Central memory CD4-positive, alpha-beta T cell (primary cell): Measurements from ENCODE around the gene PCSK5.

ENCODE experiments used
- DNase-seq: peaks from one replicate; pipeline ENCODE4 v3.0.0; 2022

The PCSK5 gene

DNA sequence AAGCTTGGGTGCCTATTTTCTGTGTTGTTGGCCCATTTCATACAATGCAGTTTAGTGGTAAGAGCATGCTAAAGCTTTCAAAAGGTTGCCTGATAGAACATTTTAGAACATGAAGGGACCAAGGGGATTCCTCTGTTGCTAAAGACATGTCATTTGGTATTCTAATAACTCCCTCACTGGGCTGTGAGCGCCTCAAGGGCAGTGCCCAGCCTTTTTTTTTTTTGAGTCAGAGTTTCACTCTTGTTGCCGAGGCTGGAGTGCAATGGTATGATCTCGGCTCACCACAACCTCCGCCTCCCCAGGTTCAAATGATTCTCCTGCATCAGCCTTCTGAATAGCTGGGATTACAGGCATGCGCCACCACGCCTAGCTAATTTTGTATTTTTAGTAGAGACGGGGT is 77.1 kb downstream of the PCSK5 start:
- no peak for DNase-seq

DNA sequence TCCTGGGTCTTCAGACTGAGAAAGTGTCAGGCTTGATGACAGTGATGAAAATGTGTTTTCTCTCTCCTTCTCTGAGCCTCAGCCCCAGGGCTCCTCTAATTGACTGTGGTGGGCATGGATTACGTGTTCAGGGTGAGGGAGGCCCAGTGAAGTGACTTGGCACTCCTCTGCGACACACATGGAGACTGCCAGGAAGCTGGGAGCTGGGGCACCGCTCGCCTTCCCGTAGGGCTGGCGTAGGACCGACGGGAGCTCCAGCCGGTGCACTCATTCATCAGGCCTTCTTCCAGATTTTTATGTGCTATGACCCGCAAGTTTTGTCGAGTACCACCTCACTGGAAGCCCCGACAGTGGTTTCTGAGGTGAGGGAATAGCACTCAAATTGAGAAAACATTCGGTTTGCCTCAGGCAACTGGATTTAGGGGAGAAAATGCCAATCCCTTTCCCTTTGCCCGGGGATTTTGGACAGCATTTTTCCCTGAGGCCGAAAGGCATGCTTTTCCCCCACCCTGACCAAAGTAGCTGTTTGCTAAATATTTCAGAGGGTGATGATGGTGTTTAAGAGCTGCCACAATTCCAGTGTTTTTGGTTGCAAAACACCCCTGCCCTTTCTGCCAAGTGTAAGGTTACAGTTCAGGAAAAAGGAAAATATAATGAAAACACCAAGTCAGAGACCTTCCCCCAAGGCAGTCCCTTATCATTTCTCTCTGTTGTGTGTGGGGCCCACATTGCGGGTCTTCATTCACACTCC is 83.7 kb downstream of the PCSK5 start:
- DNase-seq, result no peak

GRCh38 chr9:75975071-75975470 is 84.6 kb downstream of the PCSK5 start:
- no peak for DNase-seq

DNA sequence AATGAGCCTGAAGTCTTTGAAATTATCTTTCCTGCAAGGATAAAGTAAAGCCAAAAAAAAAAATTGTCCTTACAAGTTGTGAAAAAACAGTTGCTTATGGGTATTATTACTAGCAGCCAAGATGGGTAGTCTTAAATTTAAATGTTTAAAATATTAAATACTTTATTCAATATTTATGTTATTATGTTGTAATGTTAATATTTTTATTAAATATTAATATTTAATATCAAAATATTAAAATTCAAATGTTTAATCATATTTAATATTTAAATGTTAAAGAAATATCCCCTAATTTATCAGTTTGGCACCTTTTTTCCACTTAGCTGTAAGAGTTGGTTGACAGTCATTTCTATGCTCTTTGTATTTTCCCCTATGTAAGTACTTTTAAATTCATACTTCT is 86.1 kb downstream of the PCSK5 start:
- no peak for DNase-seq

DNA sequence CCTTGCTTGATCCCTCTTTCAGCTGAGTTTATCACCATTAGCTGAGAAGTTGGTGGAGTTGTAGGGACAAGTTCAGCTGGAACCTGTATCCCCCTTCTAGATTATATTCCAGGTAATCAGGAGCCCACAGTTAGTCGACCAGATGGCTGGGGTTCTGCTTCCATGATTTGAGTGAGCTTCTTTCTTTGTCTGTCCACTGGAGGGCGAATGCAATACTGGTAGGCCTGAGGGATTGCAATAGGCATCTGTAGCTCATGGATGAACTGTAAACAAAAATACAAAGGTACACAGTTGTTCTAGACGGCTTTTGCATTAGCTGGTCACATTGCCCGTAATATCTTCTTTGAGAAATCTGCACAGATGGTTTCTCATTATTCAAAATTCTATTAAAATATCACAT is 88.9 kb downstream of the PCSK5 start:
- DNase-seq, result no peak

DNA sequence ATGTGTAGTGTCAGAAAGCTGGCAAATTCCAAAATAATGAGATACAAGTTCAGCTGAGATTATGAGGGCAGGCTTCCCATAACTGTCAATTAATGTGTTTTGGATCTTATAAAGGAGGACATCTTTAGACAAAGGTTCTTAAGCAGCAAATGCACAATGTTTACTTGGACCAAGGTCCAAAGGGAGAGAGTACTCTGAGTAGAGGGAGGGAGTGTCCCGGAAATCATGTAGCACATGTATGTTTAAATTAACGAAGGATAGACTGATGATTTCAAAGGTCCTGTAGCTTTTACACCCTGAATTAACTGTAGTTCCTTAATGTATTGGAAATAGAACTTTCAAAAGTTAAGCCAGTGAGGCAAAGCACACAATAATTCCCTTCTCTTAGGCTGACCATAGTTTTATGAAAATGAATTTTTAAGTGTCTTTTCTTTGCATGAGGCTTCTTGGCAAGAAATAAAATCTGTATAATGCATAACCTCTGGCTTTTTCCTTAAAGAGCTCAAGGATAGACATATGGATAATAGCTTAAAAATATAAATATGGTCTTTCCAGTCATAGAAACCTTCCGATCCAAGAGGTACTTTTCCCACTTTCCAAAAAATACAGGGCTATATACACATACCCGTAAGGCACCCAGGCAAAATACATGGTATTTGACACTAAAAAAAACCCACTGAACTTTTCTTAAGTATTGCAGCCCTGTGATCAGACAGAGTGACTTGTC is 93.0 kb downstream of the PCSK5 start:
- no peak for DNase-seq

DNA sequence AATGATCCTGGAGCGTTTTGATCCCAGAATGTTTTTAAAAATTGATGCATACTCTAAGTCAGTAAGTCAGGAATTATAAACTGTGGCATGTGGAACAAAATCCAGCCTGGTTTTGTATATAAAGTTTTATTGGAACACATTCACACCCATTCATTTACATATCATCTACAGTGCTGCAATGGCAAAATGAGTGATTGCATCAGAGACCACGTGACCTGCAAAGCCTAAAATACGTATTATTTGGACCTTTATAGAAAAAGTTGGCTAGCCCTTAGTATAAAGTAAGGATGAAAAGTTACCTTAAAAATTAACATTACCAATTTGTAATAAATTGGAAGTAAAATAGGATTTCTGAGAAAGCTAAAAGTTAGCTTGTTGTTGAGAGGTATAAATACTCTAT is 95.0 kb downstream of the PCSK5 start:
- DNase-seq, result no peak

GRCh38 chr9:75988663-75989062 is 98.2 kb downstream of the PCSK5 start:
- no peak for DNase-seq

GRCh38 chr9:75990156-75990555 is 99.7 kb downstream of the PCSK5 start:
- DNase-seq, result no peak

- no peak for DNase-seq
Measured at GRCh38 chr9:75990576-75991304, 100.3 kb downstream of the PCSK5 start.

DNA sequence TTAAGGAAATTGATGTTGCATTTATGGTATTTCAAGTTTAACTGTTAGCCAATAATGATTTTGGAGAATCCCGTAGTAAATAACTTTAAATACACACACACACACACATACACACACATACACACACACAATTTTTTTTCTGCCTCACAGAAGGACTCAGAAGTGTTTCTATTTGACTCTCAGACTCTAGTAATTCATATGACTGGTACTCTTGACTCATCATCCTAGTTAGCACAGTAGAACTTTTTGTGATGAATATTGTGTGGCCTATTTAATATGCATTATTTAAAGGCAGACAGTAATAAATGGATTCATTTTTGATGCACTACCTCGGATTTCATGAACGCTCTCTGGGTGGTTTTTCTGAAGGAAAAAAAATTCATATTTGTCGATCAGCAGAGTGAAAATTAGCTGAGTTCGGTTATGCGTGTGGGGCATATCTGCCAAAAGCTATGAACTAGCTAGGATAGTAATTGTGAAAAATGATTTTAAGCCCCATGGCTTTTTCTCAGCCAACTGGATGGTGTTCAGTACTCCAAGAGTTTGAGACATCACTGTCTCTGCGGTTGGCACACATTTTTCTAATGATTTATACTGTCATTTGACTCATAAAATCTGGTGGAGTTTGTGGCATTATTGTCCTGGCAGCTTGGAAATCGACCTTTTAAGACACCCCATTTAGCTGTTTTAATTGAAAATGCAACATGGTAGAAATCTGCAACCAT is 102.2 kb downstream of the PCSK5 start:
- DNase-seq, result no peak

GRCh38 chr9:75993434-75993833 is 103.0 kb downstream of the PCSK5 start:
- no peak for DNase-seq

DNA sequence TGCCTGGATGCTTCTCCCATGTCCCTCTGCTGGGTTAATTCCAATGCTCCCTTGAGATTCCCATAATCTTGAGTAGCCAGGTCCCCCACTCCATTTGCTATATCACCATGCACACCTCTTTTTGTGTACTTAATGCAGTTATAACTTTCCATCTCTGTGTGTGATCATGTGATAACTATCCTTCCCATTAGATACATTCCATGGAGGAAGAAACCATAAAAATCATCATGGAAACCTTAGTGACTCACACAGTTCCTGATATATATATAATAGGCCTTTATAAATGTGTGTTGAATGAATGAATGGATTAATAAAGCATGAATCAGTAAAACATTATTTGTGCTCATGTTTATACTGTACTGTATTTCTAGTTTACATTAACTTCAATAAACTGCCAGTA is 104.6 kb downstream of the PCSK5 start:
- DNase-seq, result no peak

- no peak for DNase-seq
Measured at GRCh38 chr9:75996726-75997125, 106.3 kb downstream of the PCSK5 start.

DNA sequence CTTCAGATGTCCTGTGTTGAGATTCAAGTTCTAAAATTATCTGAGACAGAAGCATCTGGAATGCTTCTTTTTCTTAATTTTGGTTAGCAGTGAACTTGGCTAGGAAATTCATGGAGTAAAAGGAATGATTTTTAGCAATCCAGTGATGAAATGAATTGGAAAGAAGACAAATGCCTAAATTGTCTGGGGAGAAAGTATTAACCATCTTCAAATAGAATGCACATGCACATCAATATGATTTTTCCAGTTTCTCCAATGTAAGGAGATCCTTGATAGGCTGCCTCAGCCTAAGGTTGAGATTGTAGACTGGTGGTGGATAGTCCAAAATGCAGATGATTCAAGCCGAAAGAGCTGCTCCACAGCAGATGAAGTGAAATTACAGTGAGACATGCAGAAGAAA is 106.7 kb downstream of the PCSK5 start:
- no peak for DNase-seq

GRCh38 chr9:75998096-75998780 is 107.8 kb downstream of the PCSK5 start:
- no peak for DNase-seq

DNA sequence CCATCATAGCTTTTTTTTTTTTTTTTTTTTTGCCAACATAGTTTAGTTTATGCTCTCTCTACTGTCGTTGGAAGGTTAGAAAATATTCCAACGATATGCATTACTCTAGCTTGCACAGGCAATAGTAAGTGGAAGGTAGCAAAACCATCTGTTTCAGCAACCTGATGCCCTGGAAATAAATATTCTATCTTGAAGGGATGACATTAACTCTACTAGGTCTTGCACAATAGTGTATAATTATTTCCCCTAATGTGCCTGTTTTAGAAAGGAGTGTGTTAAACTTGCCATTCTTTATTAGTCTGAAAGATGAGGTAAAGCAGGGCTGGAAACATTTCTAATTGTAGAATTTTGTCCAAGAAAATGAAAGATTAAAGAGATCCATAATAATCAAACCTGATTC is 111.0 kb downstream of the PCSK5 start:
- DNase-seq, result no peak

DNA sequence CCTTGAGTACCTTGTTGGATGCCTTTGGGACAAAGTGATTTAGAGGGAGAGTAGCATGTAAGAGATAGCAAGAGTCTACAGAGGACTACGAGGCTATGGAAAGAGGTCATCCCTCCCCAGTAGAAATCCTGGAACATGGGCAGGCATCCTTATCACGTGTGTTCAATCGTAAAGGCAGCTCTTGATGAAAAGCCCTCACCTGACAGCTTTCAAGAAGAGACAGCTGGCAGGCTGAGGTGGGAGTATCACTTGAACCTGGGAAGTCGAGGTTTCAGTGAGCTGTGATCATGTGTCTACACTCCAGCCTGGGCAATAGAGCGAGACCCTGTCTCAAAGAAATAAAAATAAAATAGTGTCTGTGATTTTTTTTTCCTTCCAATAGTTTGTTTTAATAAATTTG is 112.6 kb downstream of the PCSK5 start:
- DNase-seq, result no peak

- DNase-seq, result no peak
Measured at GRCh38 chr9:76004526-76004925, 114.1 kb downstream of the PCSK5 start.

DNA sequence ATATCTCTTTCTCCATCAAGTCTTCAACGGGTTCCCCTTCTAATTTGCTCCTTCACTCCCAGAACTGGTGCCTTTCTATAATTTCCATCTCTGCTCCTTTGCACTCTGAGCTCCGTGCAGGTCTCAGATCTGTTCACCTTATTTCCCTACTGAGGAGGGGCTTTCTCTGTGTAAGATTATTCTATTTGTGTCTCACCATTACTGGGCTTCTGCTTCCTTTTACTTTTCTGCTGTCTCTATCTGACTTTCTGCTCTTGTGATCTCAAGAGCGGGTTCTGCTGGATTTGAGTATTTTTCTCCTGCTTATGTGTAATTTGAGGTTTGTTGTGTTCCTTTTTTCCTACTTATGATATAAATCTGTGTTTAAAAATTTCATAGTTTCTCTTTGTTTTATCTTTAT is 117.5 kb downstream of the PCSK5 start:
- DNase-seq, result no peak

GRCh38 chr9:76013809-76014208 is 123.3 kb downstream of the PCSK5 start:
- no peak for DNase-seq

GRCh38 chr9:76018235-76018634 is 127.8 kb downstream of the PCSK5 start:
- peak; percentile 28 for DNase-seq

GRCh38 chr9:76018761-76019160 is 128.3 kb downstream of the PCSK5 start:
- DNase-seq, result peak; percentile 21
